ENCODE measurements around the gene DYSF. TPM values are rescaled to one million over a fixed set of nuclear protein-coding genes. Genes with fewer than 3 reads are reported as not detected.

DYSF gene
- total and polyA plus RNA-seq, 2 donors (not counting 1 experiment from before 2014, with no cell fraction given), result 0.17 to 0.43 TPM

DNA sequence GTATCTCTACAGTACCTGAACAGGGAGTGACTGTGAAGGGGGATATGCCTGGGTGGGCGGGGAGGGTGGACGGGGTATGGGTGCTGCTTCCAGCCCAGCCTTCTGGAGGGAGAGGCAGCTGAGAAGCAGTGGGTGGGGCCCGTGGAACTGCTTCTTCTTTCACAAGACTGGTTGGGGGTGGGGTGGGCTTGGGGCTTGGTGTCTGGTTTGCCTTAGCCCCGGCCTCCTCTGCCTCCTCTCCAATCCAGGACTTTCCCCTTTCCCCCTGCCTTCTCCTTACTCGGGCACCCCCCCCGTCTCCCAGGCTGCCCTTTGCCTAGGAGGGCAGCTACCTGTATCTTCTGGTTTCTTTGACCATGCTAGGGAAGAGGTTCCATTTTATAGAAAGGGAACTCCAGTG is 233.4 kb downstream of the DYSF start:
- CTCF ChIA-PET, result no interaction called here

DNA sequence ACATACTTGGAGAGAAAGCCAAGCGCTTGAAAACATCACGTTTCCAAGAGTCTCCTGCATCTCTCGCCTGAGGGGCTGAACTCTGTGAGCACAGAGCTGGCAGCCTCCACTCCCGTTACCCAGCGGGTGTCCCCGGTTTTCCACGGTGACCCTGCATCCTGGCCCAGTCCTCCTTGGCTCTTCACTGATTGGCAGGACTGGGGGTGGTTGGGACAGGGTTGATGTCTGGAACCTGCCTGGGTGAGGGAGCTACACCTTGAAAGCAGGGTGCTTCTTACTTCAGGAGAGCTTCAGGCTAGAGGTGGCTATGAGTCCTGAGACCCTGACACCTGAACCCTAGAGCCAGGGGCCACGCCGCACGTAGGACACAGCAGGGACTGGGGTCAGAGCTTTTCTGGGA is 234.1 kb downstream of the DYSF start:
- Histone ChIP-seq H2AFZ (ENCODE audit: insufficient read depth, low read depth, low read length, poor library complexity, severe bottlenecking) (no peak overlapping the region), H3K4me2 (replicated peaks; ENCODE audit: low read depth, low read length, poor library complexity, severe bottlenecking) (no peak overlapping the region), H3K9ac (ENCODE audit: low read length) (no peak overlapping the region), H3K9me3 (ENCODE audit: control extremely low read depth in 1 of 3, control insufficient read depth in 2 of 3, insufficient read depth in 1 of 3, low read length in 2 of 3) (peaks cover 0 to 15% (median 1%) of the 10 kb centered on the region in 3 donors), H3K27me3 (replicated peaks in 1 of 4; ENCODE audit: control extremely low read depth in 1 of 4, control insufficient read depth in 3 of 4, insufficient read depth in 4 of 4, low read length in 3 of 4) (peaks cover 0 to 2% (median 0%) of the 10 kb centered on the region in 4 experiments), H3K36me3 (replicated peaks in 1 of 2; ENCODE audit: control extremely low read depth in 1 of 2, control insufficient read depth in 1 of 2, extremely low read depth in 1 of 2, insufficient read depth in 2 of 2, low read length in 1 of 2) (no peaks in the 10 kb centered on the region), H3K79me2 (ENCODE audit: control insufficient read depth, insufficient read depth, low read length) (no peaks in the 10 kb centered on the region), H3K4me3 (ENCODE audit: control extremely low read depth in 1 of 5, extremely low read depth in 1 of 5, insufficient read depth in 1 of 5, low read depth in 2 of 5, low read length in 4 of 5) (no peak overlapping the region), H3K4me1 (ENCODE audit: control insufficient read depth in 2 of 2, insufficient read depth in 2 of 2, low read length in 2 of 2) (no peaks in the 10 kb centered on the region), H3K27ac (ENCODE audit: low read length in 2 of 2) (no peak overlapping the region), H4K20me1 (ENCODE audit: control insufficient read depth, insufficient read depth, low read length, poor library complexity, severe bottlenecking) (no peaks in the 10 kb centered on the region)
- TF ChIP-seq, protein P1, sequence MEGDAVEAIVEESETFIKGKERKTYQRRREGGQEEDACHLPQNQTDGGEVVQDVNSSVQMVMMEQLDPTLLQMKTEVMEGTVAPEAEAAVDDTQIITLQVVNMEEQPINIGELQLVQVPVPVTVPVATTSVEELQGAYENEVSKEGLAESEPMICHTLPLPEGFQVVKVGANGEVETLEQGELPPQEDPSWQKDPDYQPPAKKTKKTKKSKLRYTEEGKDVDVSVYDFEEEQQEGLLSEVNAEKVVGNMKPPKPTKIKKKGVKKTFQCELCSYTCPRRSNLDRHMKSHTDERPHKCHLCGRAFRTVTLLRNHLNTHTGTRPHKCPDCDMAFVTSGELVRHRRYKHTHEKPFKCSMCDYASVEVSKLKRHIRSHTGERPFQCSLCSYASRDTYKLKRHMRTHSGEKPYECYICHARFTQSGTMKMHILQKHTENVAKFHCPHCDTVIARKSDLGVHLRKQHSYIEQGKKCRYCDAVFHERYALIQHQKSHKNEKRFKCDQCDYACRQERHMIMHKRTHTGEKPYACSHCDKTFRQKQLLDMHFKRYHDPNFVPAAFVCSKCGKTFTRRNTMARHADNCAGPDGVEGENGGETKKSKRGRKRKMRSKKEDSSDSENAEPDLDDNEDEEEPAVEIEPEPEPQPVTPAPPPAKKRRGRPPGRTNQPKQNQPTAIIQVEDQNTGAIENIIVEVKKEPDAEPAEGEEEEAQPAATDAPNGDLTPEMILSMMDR (IDR thresholded peaks at IDR 0.05), result no peak
- no peak for TF ChIP-seq EZH2 (IDR thresholded peaks at IDR 0.05; ENCODE audit: borderline replicate concordance, insufficient read depth, low read depth, low read length, poor library complexity, severe bottlenecking)
- Mint-ChIP-seq H3K4me3 (no peak overlapping the region), H3K27me3 (no peaks in the 10 kb centered on the region), H3K27ac (no peak overlapping the region), H3K4me1 (no peaks in the 10 kb centered on the region), H3K9me3 (ENCODE audit: insufficient read depth) (no peaks in the 10 kb centered on the region)
- CTCF ChIA-PET, result no interaction called here
- ATAC-seq (ENCODE audit: low read depth) (no peak), DNase-seq (no peak)
- 91% methylated on average over 10 of the region's 10 CpGs for WGBS (ENCODE audit: insufficient coverage)
- POLR2A ChIA-PET, result no interaction called here
- intact Hi-C loops (cut with micrococcal nuclease), result no loop called here

More for the DNA sequence above, 233.4 kb downstream of the DYSF start:
- DNase-seq, result no peak
- no CpG with 5 or more reads among the region's 6 CpGs for WGBS (ENCODE audit: insufficient coverage)
- H3K4me2 ChIP-seq (replicated peaks; ENCODE audit: low read depth, low read length, poor library complexity, severe bottlenecking), result no peak overlapping the region
- Mint-ChIP-seq H3K4me1 (no peaks in the 10 kb centered on the region), H3K27me3 (no peaks in the 10 kb centered on the region), H3K9me3 (ENCODE audit: insufficient read depth) (no peaks in the 10 kb centered on the region), H3K27ac (no peak overlapping the region), H3K4me3 (no peak overlapping the region)
- TF ChIP-seq, protein P1 (IDR thresholded peaks at IDR 0.05), result no peak
- no peak for TF ChIP-seq EZH2 (IDR thresholded peaks at IDR 0.05; ENCODE audit: borderline replicate concordance, insufficient read depth, low read depth, low read length, poor library complexity, severe bottlenecking)
- no peaks in the 10 kb centered on the region for H3K79me2 ChIP-seq (ENCODE audit: control insufficient read depth, insufficient read depth, low read length)
- no peak overlapping the region for H3K27ac ChIP-seq (ENCODE audit: low read length in 2 of 2)
- peaks cover 0 to 2% (median 0%) of the 10 kb centered on the region in 4 experiments for H3K27me3 ChIP-seq (replicated peaks in 1 of 4; ENCODE audit: control extremely low read depth in 1 of 4, control insufficient read depth in 3 of 4, insufficient read depth in 4 of 4, low read length in 3 of 4)
- POLR2A ChIA-PET, result no interaction called here
- H3K4me3 ChIP-seq (ENCODE audit: control extremely low read depth in 1 of 5, extremely low read depth in 1 of 5, insufficient read depth in 1 of 5, low read depth in 2 of 5, low read length in 4 of 5), result no peak overlapping the region
- peaks cover 0 to 12% (median 1%) of the 10 kb centered on the region in 3 donors for H3K9me3 ChIP-seq (ENCODE audit: control extremely low read depth in 1 of 3, control insufficient read depth in 2 of 3, insufficient read depth in 1 of 3, low read length in 2 of 3)
- H3K36me3 ChIP-seq (replicated peaks in 1 of 2; ENCODE audit: control extremely low read depth in 1 of 2, control insufficient read depth in 1 of 2, extremely low read depth in 1 of 2, insufficient read depth in 2 of 2, low read length in 1 of 2), result no peaks in the 10 kb centered on the region
- no peak for ATAC-seq (ENCODE audit: low read depth)
- H4K20me1 ChIP-seq (ENCODE audit: control insufficient read depth, insufficient read depth, low read length, poor library complexity, severe bottlenecking), result no peaks in the 10 kb centered on the region
- no peak overlapping the region for H2AFZ ChIP-seq (ENCODE audit: insufficient read depth, low read depth, low read length, poor library complexity, severe bottlenecking)
- intact Hi-C loops (cut with micrococcal nuclease), result no loop called here
- H3K9ac ChIP-seq (ENCODE audit: low read length), result no peak overlapping the region
- H3K4me1 ChIP-seq (ENCODE audit: control insufficient read depth in 2 of 2, insufficient read depth in 2 of 2, low read length in 2 of 2), result no peaks in the 10 kb centered on the region

All from B cell (primary cell).